Epithelial cell of esophagus (primary cell): Measurements from ENCODE around the gene C15orf62.

ENCODE experiments used
- DNase-seq: peaks from one replicate; pipeline ENCODE4 v3.0.0; 2010; ENCODE audit warnings: low read depth
- H3K4me3 ChIP-seq: 2 replicates; pipeline ENCODE4 v1.5.1; 2011; ENCODE audit warnings: mild to moderate bottlenecking, low read length, control low read depth
- TF ChIP-seq, protein P1 (sequence below): IDR thresholded peaks from 2 replicates; pipeline ENCODE4 v1.5.1; 2011; ENCODE audit warnings: low read depth, mild to moderate bottlenecking, low read length, control low read depth, inconsistent platforms; ENCODE audit not compliant: insufficient read depth; ENCODE audit errors: missing control alignments

Gene C15orf62

DNA sequence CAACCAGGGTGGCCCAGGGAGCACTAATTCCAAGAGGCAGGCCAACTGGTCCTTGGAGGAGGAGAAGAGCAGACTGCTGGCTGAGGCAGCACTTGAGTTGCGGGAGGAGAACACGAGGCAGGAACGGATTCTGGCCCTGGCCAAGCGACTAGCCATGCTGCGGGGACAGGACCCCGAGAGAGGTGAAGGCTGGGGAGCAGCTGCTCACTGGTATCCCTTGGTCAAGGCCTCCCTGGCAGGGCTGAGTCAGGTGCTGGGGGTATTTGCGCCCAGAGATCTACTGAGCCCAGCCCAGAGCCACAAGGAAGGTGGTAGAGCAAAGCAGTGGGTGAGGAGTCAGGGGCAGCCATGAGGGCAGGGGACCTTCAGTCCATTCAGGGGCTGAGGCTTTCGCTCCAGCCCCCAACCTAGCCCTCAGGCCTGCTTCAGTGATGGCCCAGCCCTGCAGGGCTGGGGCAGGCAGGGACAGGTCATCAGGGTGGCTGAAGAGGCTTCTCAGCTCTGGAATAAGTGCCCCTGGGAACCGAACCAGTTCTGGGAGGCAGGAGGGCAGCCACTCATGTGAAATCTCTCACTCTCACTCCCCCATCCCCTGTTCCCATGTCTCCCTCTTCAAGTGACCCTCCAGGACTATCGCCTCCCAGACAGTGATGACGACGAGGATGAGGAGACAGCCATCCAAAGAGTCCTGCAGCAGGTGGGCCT lies 43.1 kb downstream of the C15orf62 start:
- no peak overlapping the region for H3K4me3 ChIP-seq
- TF ChIP-seq, protein P1, sequence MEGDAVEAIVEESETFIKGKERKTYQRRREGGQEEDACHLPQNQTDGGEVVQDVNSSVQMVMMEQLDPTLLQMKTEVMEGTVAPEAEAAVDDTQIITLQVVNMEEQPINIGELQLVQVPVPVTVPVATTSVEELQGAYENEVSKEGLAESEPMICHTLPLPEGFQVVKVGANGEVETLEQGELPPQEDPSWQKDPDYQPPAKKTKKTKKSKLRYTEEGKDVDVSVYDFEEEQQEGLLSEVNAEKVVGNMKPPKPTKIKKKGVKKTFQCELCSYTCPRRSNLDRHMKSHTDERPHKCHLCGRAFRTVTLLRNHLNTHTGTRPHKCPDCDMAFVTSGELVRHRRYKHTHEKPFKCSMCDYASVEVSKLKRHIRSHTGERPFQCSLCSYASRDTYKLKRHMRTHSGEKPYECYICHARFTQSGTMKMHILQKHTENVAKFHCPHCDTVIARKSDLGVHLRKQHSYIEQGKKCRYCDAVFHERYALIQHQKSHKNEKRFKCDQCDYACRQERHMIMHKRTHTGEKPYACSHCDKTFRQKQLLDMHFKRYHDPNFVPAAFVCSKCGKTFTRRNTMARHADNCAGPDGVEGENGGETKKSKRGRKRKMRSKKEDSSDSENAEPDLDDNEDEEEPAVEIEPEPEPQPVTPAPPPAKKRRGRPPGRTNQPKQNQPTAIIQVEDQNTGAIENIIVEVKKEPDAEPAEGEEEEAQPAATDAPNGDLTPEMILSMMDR: no peak
- DNase-seq: no peak

DNA sequence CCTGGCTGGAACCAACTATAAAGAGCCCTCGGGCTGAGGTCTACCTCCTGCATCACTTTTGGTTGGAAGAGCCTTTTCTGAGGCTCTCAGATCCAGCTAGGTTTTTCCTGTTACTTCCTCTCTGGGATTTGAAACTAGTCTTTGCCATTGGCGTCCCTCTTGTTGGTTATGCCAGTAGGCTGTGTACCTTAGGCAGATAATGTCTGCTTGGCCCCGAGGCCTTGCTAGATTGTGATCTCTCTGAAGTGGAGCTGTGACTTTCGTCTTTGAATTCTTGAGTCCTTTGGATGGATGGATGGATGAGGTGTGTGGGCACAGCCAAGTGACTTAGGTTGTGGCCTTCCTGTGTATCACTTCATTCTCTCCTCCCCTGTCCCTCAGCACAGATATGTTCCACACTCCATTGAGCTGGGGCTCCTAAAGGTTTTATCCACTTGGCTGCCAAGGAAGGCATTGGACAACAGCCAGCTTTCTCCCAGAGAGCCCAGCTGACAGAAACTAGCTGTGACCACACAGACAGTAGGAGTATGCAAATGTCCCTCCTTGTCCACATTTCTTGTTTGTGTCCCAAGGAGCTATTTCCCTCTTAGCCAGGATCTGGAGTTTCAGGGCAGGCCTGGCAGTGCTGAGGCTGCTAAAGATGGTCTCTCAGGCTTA lies 45.4 kb downstream of the C15orf62 start:
- TF ChIP-seq, protein P1: no peak
- DNase-seq: no peak

DNA sequence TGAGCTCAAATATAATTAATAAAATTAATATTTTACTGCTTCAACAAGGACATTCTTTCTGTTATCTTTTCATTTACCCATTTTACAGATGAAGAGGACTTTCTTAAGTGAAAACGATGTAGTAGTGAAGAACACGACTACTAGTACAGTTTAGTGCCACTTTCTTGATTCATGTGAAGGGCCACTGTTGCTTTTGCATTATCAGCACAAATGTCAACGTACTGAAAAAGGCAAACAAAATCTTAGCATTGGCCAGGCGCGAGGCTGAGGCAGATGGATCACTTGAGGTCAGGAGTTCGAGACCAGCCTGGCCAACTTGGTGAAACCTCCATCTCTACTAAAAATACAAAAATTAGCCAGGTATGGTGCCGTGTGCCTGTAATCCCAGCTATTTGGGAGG lies 49.3 kb downstream of the C15orf62 start:
- TF ChIP-seq, protein P1: no peak
- no peak overlapping the region for H3K4me3 ChIP-seq
- no peak for DNase-seq

More for the DNA sequence above, 45.4 kb downstream of the C15orf62 start:
- H3K4me3 ChIP-seq: no peak overlapping the region

DNA sequence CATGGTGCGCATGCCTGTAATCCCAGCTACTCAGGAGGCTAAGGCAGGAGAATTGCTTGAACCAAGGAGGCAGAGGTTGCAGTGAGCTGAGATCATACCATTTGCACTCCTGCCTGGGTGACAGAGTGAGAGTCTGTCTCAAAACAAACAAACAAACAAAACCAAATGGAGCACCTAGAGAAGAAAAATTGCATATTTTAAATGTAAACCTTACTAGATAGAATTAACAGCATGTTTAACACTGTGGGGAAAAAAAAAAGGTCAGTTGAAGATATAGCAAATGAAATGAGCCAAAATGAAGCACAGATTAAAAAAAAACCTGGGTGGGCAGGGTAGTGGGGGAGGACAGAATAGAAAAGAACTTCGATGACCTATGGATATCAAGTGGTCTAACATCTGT lies 51.4 kb downstream of the C15orf62 start:
- no peak for DNase-seq
- no peak overlapping the region for H3K4me3 ChIP-seq
- TF ChIP-seq, protein P1: no peak
